Right lobe of liver (tissue), 6 donors: Measurements from ENCODE around the gene CDKN2A. TPM values are rescaled to one million over a fixed set of nuclear protein-coding genes. Genes with fewer than 3 reads are reported as not detected.

Experiments used
- ATAC-seq, 4 donors: fragments of 200-7000 bp; cut with Tn5 transposase; one replicate each; pipeline ENCODE4 v1.9.1; 2020; ENCODE audit warnings: mild to moderate bottlenecking in 4 of 4, moderate library complexity in 4 of 4
- DNase-seq, 3 donors: peaks; one replicate each; pipeline ENCODE4 v3.0.0-alpha.2; 2020
- H3K27ac ChIP-seq, 3 donors: fragments of 200-600 bp; one replicate each; pipeline ENCODE4 v1.8.0; 2022
- H3K27me3 ChIP-seq, 2 donors: fragments of 200-600 bp; one replicate each; pipeline ENCODE4 v1.8.0; 2022
- H3K36me3 ChIP-seq, 4 donors: fragments of 200-600 bp; sonication (generic) in 1 of 4; one replicate each; pipeline versions ENCODE4 v1.5.1 to v1.8.0; 2017 to 2022; ENCODE audit warnings: control low read depth in 1 of 4
- H3K4me1 ChIP-seq, 4 donors: fragments of 200-600 bp; sonication (generic) in 1 of 4; one replicate each; pipeline versions ENCODE4 v1.5.1 to v1.8.0; 2017 to 2022; ENCODE audit warnings: control low read depth in 1 of 4
- H3K4me3 ChIP-seq, 3 donors: fragments of 200-600 bp; one replicate each; pipeline ENCODE4 v1.8.0; 2022
- H3K9me3 ChIP-seq, 4 donors: fragments of 200-600 bp; sonication (generic) in 1 of 4; one replicate each; pipeline versions ENCODE4 v1.5.1 to v1.8.0; 2017 to 2022; ENCODE audit warnings: control low read depth in 1 of 4
- CTCF ChIP-seq, 4 donors: fragments of 200-600 bp in 3 of 4; fragments of 450-650 bp in 1 of 4; IDR thresholded peaks; one replicate each; pipeline versions ENCODE4 v1.5.1 to v1.8.0; 2016 to 2022; ENCODE audit warnings: antibody characterized with exemption in 4 of 4, mild to moderate bottlenecking in 2 of 4
- POLR2A ChIP-seq: fragments of 450-650 bp; IDR thresholded peaks from one replicate; pipeline ENCODE4 v1.6.1; 2017; ENCODE audit warnings: antibody characterized with exemption, mild to moderate bottlenecking
- WGBS: methylation state at CpG from one replicate; pipeline ENCODE4 v1.1.6; 2018; ENCODE audit warnings: low coverage, low lambda C conversion rate; ENCODE audit not compliant: insufficient coverage; ENCODE audit errors: missing lambda C conversion rate; 5-methylcytosine and 5-hydroxymethylcytosine counted together
- intact Hi-C, 2 donors: fragments of 100-400 bp; cut with DNase I; formaldehyde crosslinking; loops; one replicate each; pipeline versions ENCODE4 v1.11.2 to v1.14.1; 2022
- total RNA-seq, 6 experiments: library from RNA; depleted of rRNA in 2 of 6; stranded (reverse); fragments of >200 nt in 2 of 6; fragmentation: NEBNext Ultra II Directional in 3 of 6; extraction: Animal tissue kit (Norgen Biotek cat#: 25700) in 3 of 6; gene quantifications; one replicate each; pipeline versions ENCODE4 v1.1.0 to v1.2.4, GENCODE V29; 2016 to 2023
- donor health status: DM: no; HTN: yes; CAD: no.
- donor health status: DM: no; HTN: no; CAD: no.
- donor health status: DM: no; HTN: no; CAD: no.
- donor health status: DM: no; HTN: yes; CAD: no.
- donor health status: DM: no; HTN: yes; CAD: no.

Gene CDKN2A
- total RNA-seq, 6 experiments from 2014 or later, result 0.30 to 1.4 (median 1.2) TPM; not detected in 1

DNA sequence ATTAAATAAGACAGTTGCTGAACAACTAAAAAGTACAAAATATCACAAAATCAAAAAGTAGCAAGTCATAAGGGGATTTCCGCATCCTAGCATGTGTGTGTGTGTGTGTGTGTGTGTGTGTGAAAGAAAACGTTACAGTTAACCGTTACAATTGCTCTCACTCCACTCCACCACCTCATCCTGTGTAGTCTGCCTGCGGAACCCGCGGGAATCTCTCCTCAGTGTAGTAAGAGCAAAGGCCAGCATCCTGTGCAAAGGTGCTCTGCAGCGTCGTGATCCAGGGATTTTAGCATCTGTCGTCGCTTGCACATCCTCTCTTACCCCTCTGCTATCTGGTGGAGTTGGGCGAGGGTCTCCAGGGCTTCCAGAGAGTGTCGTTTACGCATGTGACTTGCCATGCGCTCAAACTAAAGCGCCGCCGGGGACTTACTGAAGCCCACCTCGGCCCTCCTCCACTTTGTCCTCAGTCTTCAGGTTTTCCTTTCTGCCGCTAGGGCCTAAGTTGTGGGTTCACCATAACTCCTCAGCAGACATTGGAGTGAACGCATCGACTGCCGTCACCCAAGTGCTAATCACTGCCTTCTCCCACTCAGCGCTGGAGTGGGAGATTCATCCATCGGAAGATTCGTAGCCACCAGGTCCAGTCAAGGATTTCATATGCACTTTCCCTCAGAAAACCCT lies 11.0 kb upstream of the CDKN2A start:
- H3K4me3 ChIP-seq, result no peak overlapping the region
- H3K27ac ChIP-seq, result no peak overlapping the region
- intact Hi-C loops, result no loop called here
- no peaks in the 10 kb centered on the region for H3K36me3 ChIP-seq
- DNase-seq (no peak), ATAC-seq (no peak)
- H3K27me3 ChIP-seq, result peaks cover 0 to 19% of the 10 kb centered on the region in 2 donors
- no peaks in the 10 kb centered on the region for H3K9me3 ChIP-seq
- TF ChIP-seq POLR2A (no peak), CTCF (IDR thresholded peaks at IDR 0.05) (no peak)
- no peaks in the 10 kb centered on the region for H3K4me1 ChIP-seq
- 54% methylated on average over 20 of the region's 25 CpGs for WGBS

DNA sequence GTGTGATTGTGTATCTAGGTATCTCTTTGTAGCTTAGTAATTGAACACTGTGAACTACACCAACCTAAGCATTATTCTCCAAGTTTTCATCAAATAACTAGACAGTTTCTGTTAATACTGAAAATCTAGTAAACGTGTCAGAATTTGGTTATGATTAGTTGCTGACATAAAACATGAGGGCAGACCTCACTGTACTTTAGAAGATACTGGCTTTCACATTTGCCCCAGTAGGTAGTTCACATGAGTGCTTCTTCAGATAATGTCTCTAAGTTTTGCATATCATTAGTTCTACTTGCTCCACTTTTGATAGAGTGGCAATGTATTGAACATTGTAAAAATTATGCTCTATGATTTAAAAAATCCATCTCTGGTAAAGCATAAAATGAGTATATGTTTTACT lies 7.8 kb upstream of the CDKN2A start:
- 43% methylated on average over 1 of the region's 1 CpG for WGBS
- intact Hi-C loops, result no loop called here
- no peak for TF ChIP-seq CTCF (IDR thresholded peaks at IDR 0.05)
- TF ChIP-seq POLR2A, result no peak
- no peaks in the 10 kb centered on the region for H3K9me3 ChIP-seq
- no peak for DNase-seq
- no peaks in the 10 kb centered on the region for H3K4me1 ChIP-seq
- H3K4me3 ChIP-seq, result no peak overlapping the region
- no peak overlapping the region for H3K27ac ChIP-seq
- peaks cover 0 to 15% of the 10 kb centered on the region in 2 donors for H3K27me3 ChIP-seq
- H3K36me3 ChIP-seq, result no peaks in the 10 kb centered on the region
- no peak for ATAC-seq

DNA sequence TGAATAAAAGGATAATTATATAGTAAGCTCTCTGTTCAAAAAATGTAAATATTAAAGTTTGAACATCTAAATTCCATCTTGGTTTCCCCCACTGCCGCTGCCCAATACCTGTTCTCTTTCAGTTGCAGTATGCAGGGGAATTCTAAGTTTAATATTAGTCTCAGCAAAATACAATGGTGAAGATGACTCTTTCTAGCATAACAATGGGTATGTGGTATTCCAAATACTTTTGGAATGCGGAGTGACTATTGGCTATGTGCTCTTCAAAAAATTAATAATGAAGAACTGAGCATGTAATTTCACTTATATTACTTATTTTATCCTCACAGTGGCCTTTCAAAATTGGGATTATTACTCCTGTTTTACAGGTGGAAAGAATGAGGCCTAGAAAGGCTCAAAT lies 3.8 kb upstream of the CDKN2A start:
- intact Hi-C loops, result no loop called here
- 91% methylated on average over 2 of the region's 2 CpGs for WGBS
- Histone ChIP-seq H3K27me3 (peaks cover 0 to 3% of the 10 kb centered on the region in 2 donors), H3K4me1 (peaks cover 0 to 4% (median 0%) of the 10 kb centered on the region in 4 donors), H3K36me3 (no peaks in the 10 kb centered on the region), H3K4me3 (no peak overlapping the region), H3K27ac (no peak overlapping the region), H3K9me3 (no peaks in the 10 kb centered on the region)
- ATAC-seq (no peak), DNase-seq (no peak)
- no peak for TF ChIP-seq CTCF (IDR thresholded peaks at IDR 0.05)
- no peak for TF ChIP-seq POLR2A

GRCh38 chr9:21997480-21997879 lies 3.3 kb upstream of the CDKN2A start:
- no peaks in the 10 kb centered on the region for H3K36me3 ChIP-seq

More at GRCh38 chr9:21997480-21997879, 3.3 kb upstream of the CDKN2A start:
- no peak overlapping the region for H3K4me3 ChIP-seq
- DNase-seq (no peak), ATAC-seq (no peak)
- intact Hi-C loops, result no loop called here
- H3K27me3 ChIP-seq, result peaks cover 0 to 3% of the 10 kb centered on the region in 2 donors
- peaks cover 0 to 4% (median 0%) of the 10 kb centered on the region in 4 donors for H3K4me1 ChIP-seq
- 88% methylated on average over 1 of the region's 1 CpG for WGBS
- no peak for TF ChIP-seq POLR2A
- no peak for TF ChIP-seq CTCF (IDR thresholded peaks at IDR 0.05)
- H3K27ac ChIP-seq, result no peak overlapping the region
- no peaks in the 10 kb centered on the region for H3K9me3 ChIP-seq
